K562 (cell line): ENCODE data around the gene HOXC11. TPM values are rescaled to one million over a fixed set of nuclear protein-coding genes. Genes with fewer than 3 reads are reported as not detected.

Experiments used
- ATAC-seq: fragments of 200-7000 bp; cut with Tn5 transposase; 3 replicates; pipeline ENCODE4 v1.9.1; 2020; ENCODE audit warnings: moderate library complexity
- BruUV-seq: library from RNA; stranded (reverse); fragments of 400-500 nt; replicated peaks from 2 replicates; lab custom pipeline; 2021; lab: Mats Ljungman, UMichigan
- CTCF ChIA-PET: fragments of 300-600 bp; formaldehyde crosslinking; extraction: SDS; loops from one replicate; lab custom pipeline; 2021; ENCODE audit warnings: low intra/inter-chr PET ratio; lab: Yijun Ruan, JAX
- POLR2A ChIA-PET: fragments of 300-600, 350-650 bp; sonication (Branson Sonifier 250); formaldehyde crosslinking; extraction: SDS; loops from one replicate; lab custom pipeline; 2021; ENCODE audit warnings: antibody characterized with exemption, inconsistent platforms; lab: Yijun Ruan, JAX
- DNase-seq, 4 experiments: peaks; one replicate each; pipeline versions ENCODE4 v3.0.0 to v3.0.0-alpha.2; 2011 to 2018; ENCODE audit warnings: low spot score in 3 of 4, mixed read lengths in 3 of 4; ENCODE audit errors: extremely low read depth in 1 of 4
- FAIRE-seq: peaks from 2 replicates; lab custom pipeline; 2011; peaks lifted over from hg19 to GRCh38; lab: Jason Lieb, UNC
- H2AFZ ChIP-seq: 2 replicates; pipeline ENCODE4 v1.6.0; 2011; ENCODE audit warnings: low read depth, low read length, control low read depth, inconsistent platforms
- H3K27ac ChIP-seq: fragments of 200-600 bp; 3 replicates; pipeline ENCODE4 v1.8.0; 2011; ENCODE audit warnings: low read depth, mild to moderate bottlenecking, control low read depth, inconsistent platforms, low read length, moderate library complexity, mixed read lengths; ENCODE audit errors: extremely low read depth
- H3K27me3 ChIP-seq, 2 experiments: fragments of 300-600 bp in 1 of 2; 2 replicates in 1 of 2; 3 replicates in 1 of 2; pipeline versions ENCODE4 v1.6.0 to v1.8.0; 2011; ENCODE audit warnings: inconsistent platforms in 2 of 2, low read length in 2 of 2, mild to moderate bottlenecking in 1 of 2, mixed read lengths in 1 of 2, moderate library complexity in 1 of 2; ENCODE audit not compliant: control insufficient read depth in 2 of 2, insufficient read depth in 2 of 2
- H3K36me3 ChIP-seq: fragments of 300-600 bp; 3 replicates; pipeline ENCODE4 v1.8.0; 2011; ENCODE audit warnings: mild to moderate bottlenecking, low read length, inconsistent platforms; ENCODE audit not compliant: control insufficient read depth, insufficient read depth
- H3K4me1 ChIP-seq, 2 experiments: fragments of 200-600 bp in 1 of 2; replicated peaks in 1 of 2; 2 replicates in 1 of 2; 3 replicates in 1 of 2; pipeline versions ENCODE4 v1.5.1 to v1.8.0; 2011; ENCODE audit warnings: inconsistent platforms in 2 of 2, low read length in 2 of 2, mild to moderate bottlenecking in 1 of 2, mixed read lengths in 1 of 2, moderate library complexity in 1 of 2; ENCODE audit not compliant: control insufficient read depth in 2 of 2, insufficient read depth in 2 of 2
- H3K4me2 ChIP-seq: 2 replicates; pipeline ENCODE4 v1.6.1; 2011; ENCODE audit warnings: low read length, control low read depth, inconsistent platforms, mixed read lengths; ENCODE audit not compliant: insufficient read depth
- H3K4me3 ChIP-seq: fragments of 200-600 bp; sonication (generic), shearing (Covaris generic); 2 replicates; pipeline ENCODE4 v1.5.1; 2016; ENCODE audit warnings: control low read depth, inconsistent platforms
- H3K79me2 ChIP-seq: fragments of 200-600 bp; 3 replicates; pipeline ENCODE4 v1.8.0; 2011; ENCODE audit warnings: low read length, inconsistent platforms; ENCODE audit not compliant: control insufficient read depth, insufficient read depth
- H3K9ac ChIP-seq, 2 experiments: 2 replicates each; pipeline versions ENCODE4 v1.6.0 to v1.6.1; 2011; ENCODE audit warnings: low read depth in 2 of 2, low read length in 2 of 2, control low read depth in 1 of 2, inconsistent platforms in 1 of 2, mild to moderate bottlenecking in 1 of 2, mixed read lengths in 1 of 2; ENCODE audit not compliant: insufficient read depth in 1 of 2
- H3K9me1 ChIP-seq: one replicate; pipeline ENCODE4 v1.6.0; 2011; ENCODE audit warnings: inconsistent platforms, mild to moderate bottlenecking, low read length, moderate library complexity; ENCODE audit not compliant: control insufficient read depth, insufficient read depth
- H3K9me3 ChIP-seq: replicated peaks from 2 replicates; pipeline ENCODE4 v1.5.1; 2011; ENCODE audit warnings: low read depth, low read length, inconsistent platforms; ENCODE audit not compliant: control insufficient read depth, insufficient read depth
- H4K20me1 ChIP-seq: replicated peaks from 2 replicates; pipeline ENCODE4 v1.6.1; 2011; ENCODE audit warnings: low read length, inconsistent platforms, mixed read lengths; ENCODE audit not compliant: control insufficient read depth, insufficient read depth
- CHD1 ChIP-seq: fragments of 200-600 bp; sonication (generic); IDR thresholded peaks from one replicate; pipeline ENCODE4 v1.6.1; 2012; ENCODE audit warnings: mild to moderate bottlenecking, moderate library complexity, low read length, inconsistent platforms
- CTCF ChIP-seq, 3 experiments: IDR thresholded peaks in 2 of 3; conservative IDR thresholded peaks in 1 of 3; 2 replicates each; pipeline ENCODE4 v1.5.1; 2011 to 2012; ENCODE audit warnings: low read length in 3 of 3, mild to moderate bottlenecking in 3 of 3, control low read depth in 2 of 3, improper control_type of control experiment in 1 of 3, inconsistent platforms in 1 of 3, low read depth in 1 of 3, mixed read lengths in 1 of 3, moderate library complexity in 1 of 3; ENCODE audit not compliant: insufficient read depth in 2 of 3
- MIER1 ChIP-seq: fragments of 450-650 bp; IDR thresholded peaks from 2 replicates; pipeline ENCODE4 v1.6.1; 2016; ENCODE audit warnings: antibody characterized with exemption, mild to moderate bottlenecking, low read depth
- POLR2G ChIP-seq: fragments of 200-400 bp; formaldehyde crosslinking; IDR thresholded peaks from 2 replicates; pipeline ENCODE4 v1.6.1; 2017; ENCODE audit warnings: low read depth, mild to moderate bottlenecking, antibody characterized with exemption, low read length, moderate library complexity
- RBFOX2 ChIP-seq: fragments of 200-400 bp; formaldehyde crosslinking; IDR thresholded peaks from 2 replicates; pipeline ENCODE4 v1.6.1; 2017; ENCODE audit warnings: low read depth, mild to moderate bottlenecking, low read length, moderate library complexity
- ZBTB7A ChIP-seq: IDR thresholded peaks from 2 replicates; pipeline ENCODE4 v1.6.1; 2011; ENCODE audit warnings: low read depth, mild to moderate bottlenecking, low read length, moderate library complexity, borderline replicate concordance; ENCODE audit not compliant: control insufficient read depth
- ZNF512 ChIP-seq: IDR thresholded peaks from 2 replicates; pipeline ENCODE4 v1.6.1; 2016; ENCODE audit warnings: missing genetic modification characterization, missing compliant biosample characterization
- WGBS: fragments of 100-300 bp; shearing (Covaris generic); methylation state at CpG from one replicate; pipeline ENCODE4 v1.1.6; 2016; ENCODE audit warnings: low coverage, mixed read lengths; ENCODE audit not compliant: insufficient coverage; ENCODE audit errors: missing lambda C conversion rate; 5-methylcytosine and 5-hydroxymethylcytosine counted together
- in situ Hi-C: fragments of 300-500 bp; cut with MboI; formaldehyde crosslinking; loops from 4 replicates; pipeline ENCODE4 v1.15.0; 2018; ENCODE audit warnings: inconsistent platforms, mixed read lengths
- intact Hi-C: fragments of 100-400 bp; cut with micrococcal nuclease; formaldehyde crosslinking; loops from 2 replicates; pipeline ENCODE4 v1.14.2; 2022
- polyA plus RNA-seq, 8 experiments: library from polyadenylated mRNA; depleted of rRNA in 4 of 8; stranded (reverse) in 5 of 8; unstranded in 3 of 8; fragments of >200 nt; fragmentation: Nextera tagmentation in 2 of 8; fragmentation: Illumina TruSeq in 1 of 8; extraction: Ambion mirVana in 2 of 8; extraction: Trizol in 1 of 8; gene quantifications; 2 replicates each; pipeline versions ENCODE4 v1.2.1 to v1.2.3, GENCODE V29; 2011 to 2014; ENCODE audit warnings: inconsistent platforms in 1 of 8, missing spikeins in 1 of 8
- total RNA-seq, 7 experiments: library from RNA; depleted of rRNA in 6 of 7; stranded (reverse); fragments of >200 nt in 6 of 7; fragmentation: Illumina TruSeq in 2 of 7; extraction: Trizol in 2 of 7; gene quantifications; 2 replicates each; pipeline versions ENCODE4 v1.2.1 to v1.2.3, GENCODE V29; 2011 to 2021; ENCODE audit warnings: low replicate concordance in 1 of 7
- TF ChIP-seq, protein P1 (sequence below): fragments of 250-450 bp; sonication (Bioruptor Pico); IDR thresholded peaks from 2 replicates; pipeline ENCODE4 v1.8.0; 2021; ENCODE audit warnings: mild to moderate bottlenecking, moderate library complexity
- TF ChIP-seq, protein P2 (sequence below): fragments of 450-650 bp; conservative IDR thresholded peaks from 2 replicates; pipeline ENCODE4 v1.6.1; 2016; ENCODE audit warnings: missing genetic modification characterization, low read depth, mild to moderate bottlenecking, control low read depth, missing compliant biosample characterization

Gene HOXC11
- total and polyA plus RNA-seq, 9 of the 15 experiments (the other 6 are each of a cell fraction or from before 2014, with no cell fraction given): not detected

DNA sequence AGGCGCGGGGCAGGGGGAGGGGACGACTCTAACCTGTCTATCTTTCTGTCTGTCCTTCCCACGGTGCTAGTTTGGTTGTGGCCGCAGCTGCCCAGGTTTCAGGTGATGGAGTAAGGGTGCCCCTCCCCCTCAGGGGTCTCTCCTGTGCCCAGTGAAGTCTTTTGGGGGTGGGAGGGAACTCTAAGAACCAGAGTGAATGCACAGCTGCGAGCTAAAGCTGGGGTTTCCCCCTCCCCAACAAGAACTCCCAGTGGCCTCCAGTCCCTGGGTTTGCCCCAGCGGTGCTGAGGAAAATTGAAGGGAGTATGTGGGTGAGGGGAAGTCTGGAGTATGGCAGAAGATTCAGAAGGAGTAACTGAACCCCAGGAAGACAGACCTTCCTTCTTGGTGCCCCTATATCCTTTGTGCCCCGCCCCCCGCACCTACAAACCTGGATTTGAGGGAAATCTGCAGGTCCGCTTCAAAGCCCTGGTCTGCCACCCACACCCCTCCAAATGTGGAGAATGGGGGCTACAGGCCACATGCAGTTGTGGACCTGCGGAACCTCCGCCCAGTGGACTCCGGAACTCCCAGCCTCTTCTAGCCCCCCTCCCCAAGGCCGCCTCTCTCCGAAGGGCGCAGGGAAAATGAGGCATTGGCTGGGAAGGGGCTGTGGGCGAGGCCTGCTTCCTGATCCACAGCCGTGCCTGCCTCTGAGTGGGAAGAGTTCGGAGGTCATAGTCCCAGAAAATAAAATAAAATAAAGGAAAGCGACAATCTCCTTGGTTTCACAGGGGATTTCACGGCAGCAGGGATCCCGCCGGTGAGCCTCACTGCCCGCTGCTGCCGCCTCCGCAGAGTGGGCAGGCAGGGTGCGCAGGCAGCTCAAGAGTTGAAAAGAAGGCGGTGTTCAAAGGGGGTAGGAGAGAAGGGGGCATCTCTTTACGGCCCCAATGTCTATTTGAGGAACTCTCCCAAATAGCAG is 23.6 kb downstream of the HOXC11 start:
- POLR2A ChIA-PET: interaction anchor here (0.7 to 5.6 kb wide), 7 partner anchors 9 to 403 kb away, joined by 3 to 43 read pairs (median 3); no protein-coding TSS in a partner anchor
- Histone ChIP-seq H3K4me1 (peaks cover 38 to 70% of the 10 kb centered on the region in 2 experiments), H3K79me2 (peaks cover 46% of the 10 kb centered on the region), H3K4me3 (peak overlapping the region; percentile 61), H3K36me3 (no peaks in the 10 kb centered on the region), H3K9ac (peak overlapping the region; percentile 87 to 96), H3K27me3 (no peaks in the 10 kb centered on the region), H4K20me1 (no peaks in the 10 kb centered on the region), H2AFZ (peak overlapping the region; percentile 25; the same call in 1 of the 2 replicates), H3K4me2 (peak overlapping the region; percentile 92), H3K9me1 (no peaks in the 10 kb centered on the region), H3K27ac (peak overlapping the region; percentile 94), H3K9me3 (no peaks in the 10 kb centered on the region)
- whole genome bisulfite sequencing: 70% methylated on average over 28 of the region's 29 CpGs
- intact Hi-C loops: no loop called here
- no peak for FAIRE-seq
- peak; percentile 3; the same call in 2 of the 3 replicates for ATAC-seq
- TF ChIP-seq, protein P1, sequence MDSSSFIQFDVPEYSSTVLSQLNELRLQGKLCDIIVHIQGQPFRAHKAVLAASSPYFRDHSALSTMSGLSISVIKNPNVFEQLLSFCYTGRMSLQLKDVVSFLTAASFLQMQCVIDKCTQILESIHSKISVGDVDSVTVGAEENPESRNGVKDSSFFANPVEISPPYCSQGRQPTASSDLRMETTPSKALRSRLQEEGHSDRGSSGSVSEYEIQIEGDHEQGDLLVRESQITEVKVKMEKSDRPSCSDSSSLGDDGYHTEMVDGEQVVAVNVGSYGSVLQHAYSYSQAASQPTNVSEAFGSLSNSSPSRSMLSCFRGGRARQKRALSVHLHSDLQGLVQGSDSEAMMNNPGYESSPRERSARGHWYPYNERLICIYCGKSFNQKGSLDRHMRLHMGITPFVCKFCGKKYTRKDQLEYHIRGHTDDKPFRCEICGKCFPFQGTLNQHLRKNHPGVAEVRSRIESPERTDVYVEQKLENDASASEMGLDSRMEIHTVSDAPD: no peak
- TF ChIP-seq RBFOX2: peak; percentile 46; the same call in 1 of the 2 replicates
- TF ChIP-seq MIER1: 0 out of 2 replicates have a peak, but pooled peaks have one; percentile 4
- TF ChIP-seq ZBTB7A: 0 out of 2 replicates have a peak, but pooled peaks have one; percentile 18
- peak; percentile 30; the same call in 1 of the 2 replicates for TF ChIP-seq POLR2G
- TF ChIP-seq CHD1: peak; percentile 38
- TF ChIP-seq ZNF512: 0 out of 2 replicates have a peak, but pooled peaks have one; percentile 2
- 0 out of 6 replicates have a peak, but pooled peaks of 1 of the 3 experiments have one; percentile 10 for TF ChIP-seq CTCF (IDR thresholded peaks at IDR 0.05 in 2 of 3, conservative IDR thresholded peaks at IDR 0.05 in 1 of 3; ENCODE audit: insufficient read depth in 2 of 3, low read depth in 1 of 3, low read length in 3 of 3)
- TF ChIP-seq, protein P2, sequence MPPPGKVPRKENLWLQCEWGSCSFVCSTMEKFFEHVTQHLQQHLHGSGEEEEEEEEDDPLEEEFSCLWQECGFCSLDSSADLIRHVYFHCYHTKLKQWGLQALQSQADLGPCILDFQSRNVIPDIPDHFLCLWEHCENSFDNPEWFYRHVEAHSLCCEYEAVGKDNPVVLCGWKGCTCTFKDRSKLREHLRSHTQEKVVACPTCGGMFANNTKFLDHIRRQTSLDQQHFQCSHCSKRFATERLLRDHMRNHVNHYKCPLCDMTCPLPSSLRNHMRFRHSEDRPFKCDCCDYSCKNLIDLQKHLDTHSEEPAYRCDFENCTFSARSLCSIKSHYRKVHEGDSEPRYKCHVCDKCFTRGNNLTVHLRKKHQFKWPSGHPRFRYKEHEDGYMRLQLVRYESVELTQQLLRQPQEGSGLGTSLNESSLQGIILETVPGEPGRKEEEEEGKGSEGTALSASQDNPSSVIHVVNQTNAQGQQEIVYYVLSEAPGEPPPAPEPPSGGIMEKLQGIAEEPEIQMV: no peak
- in situ Hi-C loops: no loop called here
- BruUV-seq: TSS peak; percentile 55
- DNase-seq: peak in 1 of 4 experiments; percentile 53
- CTCF ChIA-PET: no interaction called here
